Psoas muscle (tissue), 8 donors: ENCODE results near the gene TMSB4X. TPM values are rescaled to one million over a fixed set of nuclear protein-coding genes. Genes with fewer than 3 reads are reported as not detected.
A peak's percentile ranks its signal among the peaks of the same experiment; 100 is the strongest.
"Not testable (repeated sequence)": the region's sequence is repeated elsewhere in the genome, so short reads cannot be mapped to it uniquely, and the experiment has no call there.

Experiments used
- ATAC-seq, 4 donors: fragments of 200-7000 bp; cut with Tn5 transposase; one replicate each; pipeline ENCODE4 v1.9.1; 2020; ENCODE audit warnings: moderate library complexity in 3 of 4, mild to moderate bottlenecking in 2 of 4
- DNase-seq, 2 donors: peaks; one replicate each; pipeline ENCODE4 v3.0.0-alpha.2; 2020
- H3K27ac ChIP-seq: fragments of 200-600 bp; one replicate; pipeline ENCODE4 v1.8.0; 2022
- H3K27me3 ChIP-seq, 3 donors: fragments of 200-600 bp in 1 of 3; one replicate each; pipeline versions ENCODE4 v1.6.1 to v1.8.0; 2013 to 2022; ENCODE audit warnings: low read length in 2 of 3, mild to moderate bottlenecking in 2 of 3, moderate library complexity in 1 of 3; ENCODE audit not compliant: insufficient read depth in 3 of 3
- H3K36me3 ChIP-seq, 2 donors: fragments of 200-600 bp in 1 of 2; one replicate each; pipeline versions ENCODE4 v1.6.1 to v1.8.0; 2013 to 2022; ENCODE audit warnings: low read depth in 1 of 2, mild to moderate bottlenecking in 1 of 2, moderate library complexity in 1 of 2; ENCODE audit not compliant: insufficient read depth in 1 of 2
- H3K4me1 ChIP-seq: fragments of 200-600 bp; one replicate; pipeline ENCODE4 v1.8.0; 2022
- H3K4me3 ChIP-seq: fragments of 200-600 bp; one replicate; pipeline ENCODE4 v1.8.0; 2022; ENCODE audit warnings: mild to moderate bottlenecking
- H3K9me3 ChIP-seq: fragments of 200-600 bp; one replicate; pipeline ENCODE4 v1.8.0; 2022
- CTCF ChIP-seq: fragments of 200-600 bp; IDR thresholded peaks from one replicate; pipeline ENCODE4 v1.8.0; 2022; ENCODE audit warnings: antibody characterized with exemption
- WGBS, 3 donors: extraction: QIAGEN DNeasy Blood & Tissue Kit; methylation state at CpG; one replicate each; pipeline versions ENCODE4 v1.1.6 to v1.1.7; 2013; 5-methylcytosine and 5-hydroxymethylcytosine counted together
- intact Hi-C, 2 donors: fragments of 100-400 bp; cut with DNase I; formaldehyde crosslinking; loops; one replicate each; pipeline versions ENCODE4 v1.11.0 to v1.14.2; 2022
- polyA plus RNA-seq, 3 donors: library from polyadenylated mRNA; stranded (reverse); fragments of 200-250 nt; gene quantifications; one replicate each; pipeline ENCODE4 v1.2.3, GENCODE V29; 2013
- total RNA-seq, 4 donors: library from RNA; stranded (reverse); fragmentation: NEBNext Ultra II Directional in 2 of 4; extraction: Animal tissue kit (Norgen Biotek cat#: 25700) in 2 of 4; gene quantifications; one replicate each; pipeline versions ENCODE4 v1.2.1 to v1.2.4, GENCODE V29; 2021 to 2023
- donor health status: healthy with polysubstance abuse.
- donor health status: DM: no; HTN: no; CAD: no; lungs with moderate emphysema.
- donor health status: Bipolar disorder and iron deficiency.
- donor health status: healthy.
- donor health status: DM: yes; HTN: yes; CAD: no.
- donor health status: DM: no; HTN: no; CAD: no.
- donor health status: DM: no; HTN: no; CAD: no.
- donor health status: DM: yes; HTN: yes; CAD: no.

Gene TMSB4X
- total and polyA plus RNA-seq, 7 donors: 382 to 1,148 (median 534) TPM

- TF ChIP-seq CTCF: no peak
- Histone ChIP-seq H3K36me3 (no peaks in the 10 kb centered on the region), H3K27me3 (peaks cover 0 to 36% (median 0%) of the 10 kb centered on the region in 3 donors), H3K4me1 (no peaks in the 10 kb centered on the region), H3K9me3 (no peaks in the 10 kb centered on the region), H3K27ac (peak overlapping the region; percentile 80), H3K4me3 (peak overlapping the region; percentile 73)
- ATAC-seq: no peak
- intact Hi-C loops: no loop called here
- 56 to 58% (median 57%) methylated on average over 17 to 19 of the region's 19 CpGs for WGBS, 3 donors
- no peak for DNase-seq
These were observed 1.2 kb upstream of the TMSB4X start for GRCh38 chrX:12973561-12974304.

DNA sequence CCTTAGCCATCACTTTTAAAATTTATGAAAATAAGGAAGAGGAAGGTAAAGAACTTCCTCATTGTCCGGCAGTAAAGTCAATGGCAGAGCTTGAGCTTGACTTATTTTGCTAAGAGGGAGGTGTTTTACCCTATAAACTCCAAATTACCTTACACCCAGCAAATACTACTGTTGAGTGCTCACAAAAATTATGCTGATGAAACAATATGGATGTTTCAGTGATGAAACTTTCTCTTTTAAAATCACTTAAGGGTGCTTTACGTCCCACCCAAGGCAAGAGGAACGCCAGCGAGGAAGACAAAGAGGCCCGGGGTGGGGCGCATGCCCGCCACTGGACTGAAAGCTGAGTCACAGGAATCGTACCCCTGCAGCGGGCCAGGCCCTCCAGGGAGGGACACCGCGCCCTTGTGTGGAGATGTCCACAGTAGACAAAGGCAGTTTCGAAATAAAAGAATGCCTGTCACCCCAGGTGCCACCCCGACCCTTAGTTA lies 560 bp upstream of the TMSB4X start:
- no peaks in the 10 kb centered on the region for H3K9me3 ChIP-seq
- no peaks in the 10 kb centered on the region for H3K4me1 ChIP-seq
- no peak for TF ChIP-seq CTCF
- intact Hi-C loops: no loop called here
- peak overlapping the region; percentile 80 for H3K27ac ChIP-seq
- ATAC-seq: peak in 3 of 4 donors; percentile 42 to 61 (median 54)
- peak overlapping the region; percentile 73 for H3K4me3 ChIP-seq
- WGBS, 3 donors: 6 to 18% (median 15%) methylated on average over 13 of the region's 13 CpGs
- H3K36me3 ChIP-seq: no peaks in the 10 kb centered on the region
- peak; percentile 66 to 76 for DNase-seq
- peaks cover 0 to 36% (median 0%) of the 10 kb centered on the region in 3 donors for H3K27me3 ChIP-seq

DNA sequence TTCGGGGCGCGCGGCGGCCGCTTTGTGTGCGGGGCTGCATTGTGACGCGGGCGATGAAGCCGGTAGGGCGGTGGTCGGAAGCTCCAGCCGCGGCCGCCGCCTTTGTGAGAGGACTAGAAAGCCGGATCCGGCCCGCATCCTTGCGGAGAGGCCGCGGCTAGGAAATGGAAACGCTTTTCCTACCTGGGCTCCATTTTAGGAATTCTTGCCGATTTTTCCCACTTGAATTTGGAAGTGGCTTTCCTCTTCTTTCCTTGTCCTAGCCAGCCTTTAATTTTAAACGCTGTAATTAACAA lies 708 bp downstream of the TMSB4X start:
- peak overlapping the region; percentile 80 for H3K27ac ChIP-seq
- no peaks in the 10 kb centered on the region for H3K36me3 ChIP-seq
- WGBS, 3 donors: 1 to 15% (median 1%) methylated on average over 19 to 26 of the region's 26 CpGs
- H3K4me3 ChIP-seq: peak overlapping the region; percentile 73
- H3K4me1 ChIP-seq: no peaks in the 10 kb centered on the region
- TF ChIP-seq CTCF: no peak
- H3K27me3 ChIP-seq: peaks cover 0 to 45% (median 0%) of the 10 kb centered on the region in 3 donors
- peak; percentile 37 to 64 for DNase-seq
- no peaks in the 10 kb centered on the region for H3K9me3 ChIP-seq
- no peak for ATAC-seq
- intact Hi-C loops: no loop called here

- no peak for TF ChIP-seq CTCF
- H3K9me3 ChIP-seq: no peaks in the 10 kb centered on the region
- H3K4me1 ChIP-seq: no peaks in the 10 kb centered on the region
- intact Hi-C loops: no loop called here
- DNase-seq (peak; percentile 34 to 57), ATAC-seq (no peak)
- peak overlapping the region; percentile 73 for H3K4me3 ChIP-seq
- H3K27ac ChIP-seq: peak overlapping the region; percentile 80
- no peaks in the 10 kb centered on the region for H3K36me3 ChIP-seq
- WGBS, 3 donors: 1 to 15% (median 1%) methylated on average over 32 to 34 of the region's 34 CpGs
- peaks cover 0 to 45% (median 0%) of the 10 kb centered on the region in 3 donors for H3K27me3 ChIP-seq
These were observed 1.2 kb downstream of the TMSB4X start for GRCh38 chrX:12975991-12976558.

DNA sequence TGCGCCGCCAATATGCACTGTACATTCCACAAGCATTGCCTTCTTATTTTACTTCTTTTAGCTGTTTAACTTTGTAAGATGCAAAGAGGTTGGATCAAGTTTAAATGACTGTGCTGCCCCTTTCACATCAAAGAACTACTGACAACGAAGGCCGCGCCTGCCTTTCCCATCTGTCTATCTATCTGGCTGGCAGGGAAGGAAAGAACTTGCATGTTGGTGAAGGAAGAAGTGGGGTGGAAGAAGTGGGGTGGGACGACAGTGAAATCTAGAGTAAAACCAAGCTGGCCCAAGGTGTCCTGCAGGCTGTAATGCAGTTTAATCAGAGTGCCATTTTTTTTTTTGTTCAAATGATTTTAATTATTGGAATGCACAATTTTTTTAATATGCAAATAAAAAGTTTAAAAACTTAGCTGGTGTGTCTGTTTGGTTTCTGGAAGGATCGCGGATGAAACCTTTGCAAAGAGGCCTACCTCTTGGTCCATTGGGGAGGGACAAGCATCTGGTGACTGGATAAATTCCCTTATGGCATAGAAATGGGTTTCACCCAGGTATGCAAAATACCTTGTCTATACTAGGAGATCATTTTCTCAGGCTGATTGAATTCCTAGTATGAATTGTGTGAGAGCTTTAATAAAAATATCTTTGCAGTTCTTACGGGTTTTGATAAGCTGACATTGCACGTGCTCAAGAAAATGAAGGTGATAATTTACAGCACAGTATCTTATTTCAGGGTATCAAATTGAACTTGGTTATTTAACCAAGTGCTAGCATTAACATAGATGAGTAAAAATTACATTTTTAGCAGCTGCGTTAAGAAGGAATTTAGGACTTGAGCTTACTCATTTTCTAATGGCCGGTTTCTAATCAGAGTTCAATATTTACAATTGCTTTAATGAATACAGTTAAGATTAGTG lies 2.2 kb downstream of the TMSB4X start:
- H3K9me3 ChIP-seq: not testable (repeated sequence)
- peaks cover 0 to 53% (median 0%) of the 10 kb centered on the region in 3 donors for H3K27me3 ChIP-seq

More for the DNA sequence above, 2.2 kb downstream of the TMSB4X start:
- DNase-seq, H3K4me1 ChIP-seq, intact Hi-C loops, H3K36me3 ChIP-seq, ATAC-seq: not testable (repeated sequence)
- H3K27ac ChIP-seq: peak overlapping the region; percentile 19
- 36 to 57% (median 49%) methylated on average over 12 of the region's 12 CpGs for WGBS, 3 donors
- H3K4me3 ChIP-seq: peak overlapping the region; percentile 73
